CD4-positive, alpha-beta T cell treated with Interleukin-17A for 4 hours (primary cell): ENCODE data around the gene CHSY1.
"Not testable (repeated sequence)": the region's sequence is repeated elsewhere in the genome, so short reads cannot be mapped to it uniquely, and the experiment has no call there.

Experiments
- DNase-seq: peaks from one replicate; pipeline ENCODE4 v3.0.0-alpha.2; 2020; ENCODE audit warnings: mixed read lengths

Gene CHSY1, protein sequence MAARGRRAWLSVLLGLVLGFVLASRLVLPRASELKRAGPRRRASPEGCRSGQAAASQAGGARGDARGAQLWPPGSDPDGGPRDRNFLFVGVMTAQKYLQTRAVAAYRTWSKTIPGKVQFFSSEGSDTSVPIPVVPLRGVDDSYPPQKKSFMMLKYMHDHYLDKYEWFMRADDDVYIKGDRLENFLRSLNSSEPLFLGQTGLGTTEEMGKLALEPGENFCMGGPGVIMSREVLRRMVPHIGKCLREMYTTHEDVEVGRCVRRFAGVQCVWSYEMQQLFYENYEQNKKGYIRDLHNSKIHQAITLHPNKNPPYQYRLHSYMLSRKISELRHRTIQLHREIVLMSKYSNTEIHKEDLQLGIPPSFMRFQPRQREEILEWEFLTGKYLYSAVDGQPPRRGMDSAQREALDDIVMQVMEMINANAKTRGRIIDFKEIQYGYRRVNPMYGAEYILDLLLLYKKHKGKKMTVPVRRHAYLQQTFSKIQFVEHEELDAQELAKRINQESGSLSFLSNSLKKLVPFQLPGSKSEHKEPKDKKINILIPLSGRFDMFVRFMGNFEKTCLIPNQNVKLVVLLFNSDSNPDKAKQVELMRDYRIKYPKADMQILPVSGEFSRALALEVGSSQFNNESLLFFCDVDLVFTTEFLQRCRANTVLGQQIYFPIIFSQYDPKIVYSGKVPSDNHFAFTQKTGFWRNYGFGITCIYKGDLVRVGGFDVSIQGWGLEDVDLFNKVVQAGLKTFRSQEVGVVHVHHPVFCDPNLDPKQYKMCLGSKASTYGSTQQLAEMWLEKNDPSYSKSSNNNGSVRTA

GRCh38 chr15:101251830-101252820 is at the start of gene CHSY1:
TSS of gene CHSY1 (minus strand) at chr15:101252048. CDS start at chr15:101251456, 592 bp downstream.
- peak; percentile 88 for DNase-seq

GRCh38 chr15:101296418-101297405 is 44.9 kb upstream of the CHSY1 start:
- no peak for DNase-seq

DNA sequence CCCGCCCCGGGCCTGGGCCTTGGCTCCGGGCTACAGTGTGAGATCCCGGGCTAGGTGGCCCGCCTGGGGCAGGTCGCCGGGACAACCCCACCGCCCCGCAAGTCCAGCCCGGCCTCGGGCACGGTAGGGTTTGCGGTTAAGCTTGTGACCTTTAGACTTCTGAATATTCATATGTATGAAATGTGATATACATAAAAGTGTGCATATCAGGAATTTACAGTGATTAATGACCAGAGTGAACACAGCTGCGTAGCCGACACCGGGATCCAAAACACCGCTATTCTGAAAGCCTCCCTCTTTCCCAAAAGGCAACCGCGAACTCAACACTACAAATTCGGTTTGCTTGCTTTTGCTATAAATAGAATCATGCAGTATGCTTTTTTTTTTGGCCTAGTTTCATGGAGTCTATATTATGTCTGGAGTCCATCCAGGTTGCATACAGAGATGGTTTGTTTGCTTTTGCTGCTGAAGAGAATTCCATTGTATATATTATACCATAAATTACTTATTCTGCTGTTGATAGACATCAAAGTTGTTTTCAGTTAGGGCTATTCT is 43.8 kb upstream of the CHSY1 start:
- no peak for DNase-seq

GRCh38 chr15:101294731-101295606 is 43.1 kb upstream of the CHSY1 start, which contains the start of gene SNRPA1:
TSS of gene SNRPA1 (minus strand) at chr15:101295248. CDS start at chr15:101295178, 70 bp downstream.
- DNase-seq: peak; percentile 98

GRCh38 chr15:101293122-101293521 is 41.3 kb upstream of the CHSY1 start:
- DNase-seq: no peak

- DNase-seq: peak; percentile 31
Measured at GRCh38 chr15:101288905-101289513, 37.2 kb upstream of the CHSY1 start.

GRCh38 chr15:101287342-101287741 is 35.5 kb upstream of the CHSY1 start:
- DNase-seq: not testable (repeated sequence)

DNA sequence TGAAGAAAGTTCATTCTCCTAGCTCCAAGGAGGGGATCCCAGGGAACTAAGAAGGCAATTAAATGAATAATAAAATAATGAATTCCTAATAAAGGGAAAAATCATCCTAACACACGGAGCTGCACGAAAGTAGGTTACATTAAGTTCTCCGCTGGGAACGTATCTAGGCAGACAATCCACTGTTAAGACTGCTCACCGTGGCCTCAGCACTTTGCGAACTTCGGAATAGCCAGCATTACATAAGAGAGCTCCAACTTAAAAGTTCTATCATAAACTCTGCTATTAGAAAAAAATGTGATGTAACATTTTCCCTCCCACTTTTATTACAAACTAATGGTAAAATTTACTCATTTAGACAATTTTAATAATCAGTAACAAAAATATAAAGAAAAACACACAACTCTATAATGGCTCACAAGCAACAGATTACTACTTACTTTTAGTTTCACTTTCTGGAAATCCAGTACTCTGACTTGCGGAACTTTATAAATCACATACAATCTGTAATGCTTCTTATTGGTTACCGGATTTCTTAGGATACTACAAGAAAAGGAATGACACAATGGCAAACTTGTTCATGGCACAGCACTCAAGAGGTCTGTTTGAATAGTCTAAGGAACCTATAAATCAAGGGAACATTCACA is 34.7 kb upstream of the CHSY1 start:
- DNase-seq: no peak

- DNase-seq: no peak
Measured at GRCh38 chr15:101283931-101284330, 32.1 kb upstream of the CHSY1 start.

DNA sequence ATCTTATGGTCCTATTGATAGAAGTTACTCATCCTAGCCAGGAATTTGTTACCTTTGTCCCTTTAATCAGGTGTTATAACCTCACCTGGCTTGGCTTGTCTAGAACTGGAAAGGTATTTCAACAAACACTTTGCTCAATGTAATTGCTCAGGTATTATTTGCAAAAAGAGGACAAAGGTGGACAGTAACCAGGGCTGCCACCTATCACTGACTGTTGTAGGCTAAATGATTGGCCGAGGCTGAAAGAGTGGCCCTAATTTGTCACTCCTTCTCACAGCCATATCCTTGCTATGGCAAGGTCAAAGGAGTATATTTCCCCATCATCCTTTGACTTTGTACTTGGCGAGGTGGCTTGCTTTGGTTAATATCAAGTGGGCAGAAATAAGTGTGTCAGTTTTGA is 28.2 kb upstream of the CHSY1 start:
- DNase-seq: no peak

GRCh38 chr15:101277943-101278564 is 26.2 kb upstream of the CHSY1 start:
- no peak for DNase-seq

DNA sequence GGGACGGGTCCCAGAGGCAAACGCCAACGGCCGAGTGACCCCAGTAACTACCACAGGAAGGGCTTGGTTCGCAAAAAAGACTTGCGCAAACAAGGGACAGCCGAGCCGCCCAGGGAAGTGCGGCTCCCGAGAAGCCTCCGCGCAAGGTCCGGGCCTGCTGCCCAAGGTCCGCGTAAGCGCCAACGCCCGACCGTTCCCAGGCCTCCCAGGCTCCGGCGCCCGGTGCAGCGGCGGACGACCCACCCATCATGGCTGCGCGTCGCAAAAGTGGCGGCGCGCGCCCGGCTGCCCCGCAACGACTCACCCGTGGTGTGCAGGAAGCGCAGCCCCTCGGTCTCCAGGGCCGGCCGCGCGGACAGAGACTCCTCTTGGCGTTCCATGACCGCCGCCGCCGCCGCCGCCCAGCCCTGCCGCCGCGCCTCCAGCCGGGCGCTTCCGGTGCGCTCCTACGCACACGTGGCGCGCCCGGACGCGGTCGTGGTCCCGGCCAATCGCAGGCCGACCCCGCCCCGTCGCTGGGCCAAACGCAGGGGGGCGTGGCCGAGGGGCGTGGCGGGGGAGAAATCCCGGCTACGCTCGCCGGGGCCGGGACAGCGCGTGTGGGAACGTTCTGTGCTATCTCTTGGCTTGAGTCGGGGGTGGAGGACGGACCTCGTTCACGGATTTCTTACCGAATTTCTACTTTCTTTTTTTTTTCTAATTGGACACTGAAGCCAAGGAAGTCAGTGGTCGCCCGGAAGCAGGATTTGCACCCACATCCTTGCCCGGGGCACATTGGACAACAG is 25.4 kb upstream of the CHSY1 start, which contains the start of gene SELENOS:
Gene SELENOS, minus strand, starts transcription at position 448 of the 785 bp plus-strand sequence. Its CDS starts 68 bp downstream, at position 380.
- DNase-seq: peak; percentile 94

DNA sequence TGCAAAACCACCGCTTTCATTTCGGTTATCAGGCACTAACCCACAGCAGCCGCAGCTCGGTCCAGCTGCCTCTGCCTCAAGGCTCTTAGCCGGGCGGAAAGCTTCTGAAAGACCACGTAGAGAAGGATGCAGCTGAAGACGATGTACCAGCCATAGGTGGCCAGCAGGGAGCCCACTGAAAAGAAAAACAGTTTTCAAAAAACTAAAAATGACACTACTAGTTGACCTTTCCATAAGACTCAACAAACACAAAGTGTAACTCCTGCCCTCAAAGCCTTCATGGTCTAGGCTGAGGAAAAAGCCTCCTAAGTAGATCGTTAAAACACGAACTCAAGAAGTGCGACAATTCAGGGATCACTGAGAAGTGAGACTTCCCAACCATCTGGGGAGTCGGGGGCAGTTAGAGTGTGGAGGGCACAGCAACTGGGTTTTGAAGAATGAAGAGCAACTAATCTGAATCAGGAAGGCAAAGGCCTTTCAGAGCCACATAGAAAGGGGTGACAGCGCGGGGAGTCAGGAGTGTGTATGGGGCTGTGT is 24.7 kb upstream of the CHSY1 start:
- no peak for DNase-seq

- no peak for DNase-seq
Measured at GRCh38 chr15:101275018-101275417, 23.2 kb upstream of the CHSY1 start.

- no peak for DNase-seq
Measured at GRCh38 chr15:101273534-101273933, 21.7 kb upstream of the CHSY1 start.

GRCh38 chr15:101272584-101272983 is 20.7 kb upstream of the CHSY1 start:
- DNase-seq: no peak
